A673 (cell line): ENCODE data around the gene CLDN7. TPM values are rescaled to one million over a fixed set of nuclear protein-coding genes. Genes with fewer than 3 reads are reported as not detected.

ENCODE experiments used
- BruUV-seq: library from RNA; stranded (reverse); fragments of 400-500 nt; replicated peaks from 2 replicates; lab custom pipeline; 2021; lab: Mats Ljungman, UMichigan
- CTCF ChIA-PET: fragments of 300-600 bp; sonication (Branson Sonifier 250); formaldehyde crosslinking; loops from one replicate; lab custom pipeline; 2022; ENCODE audit warnings: antibody characterized with exemption; lab: Charles Lee
- POLR2A ChIA-PET: fragments of 300-600 bp; sonication (Branson Sonifier 250); formaldehyde crosslinking; loops from one replicate; lab custom pipeline; 2022; ENCODE audit warnings: antibody characterized with exemption; ENCODE audit not compliant: low non-redundant PET; lab: Charles Lee
- DNase-seq: peaks from one replicate; pipeline ENCODE4 v3.0.0-alpha.2; 2015; ENCODE audit warnings: low spot score
- H3K27ac ChIP-seq: fragments of 200-600 bp; sonication (generic); 2 replicates; pipeline ENCODE4 v1.5.1; 2016; ENCODE audit warnings: mixed run types, low read depth, mild to moderate bottlenecking, mixed read lengths, antibody characterized with exemption, low read length; ENCODE audit not compliant: poor library complexity, severe bottlenecking
- H3K27me3 ChIP-seq: fragments of 200-600 bp; sonication (generic); replicated peaks from 2 replicates; pipeline ENCODE4 v1.6.1; 2017; ENCODE audit warnings: mixed run types, low read depth, mild to moderate bottlenecking, mixed read lengths, antibody characterized with exemption, low read length; ENCODE audit not compliant: insufficient read depth, poor library complexity
- H3K36me3 ChIP-seq: fragments of 200-600 bp; sonication (generic); 2 replicates; pipeline ENCODE4 v1.6.1; 2016; ENCODE audit warnings: mixed run types, mild to moderate bottlenecking, mixed read lengths, antibody characterized with exemption, low read length; ENCODE audit not compliant: insufficient read depth, poor library complexity, severe bottlenecking
- H3K4me1 ChIP-seq: fragments of 200-600 bp; sonication (generic); 2 replicates; pipeline ENCODE4 v1.6.1; 2017; ENCODE audit warnings: mixed run types, mild to moderate bottlenecking, mixed read lengths, antibody characterized with exemption, low read length; ENCODE audit not compliant: insufficient read depth, poor library complexity, severe bottlenecking
- H3K4me3 ChIP-seq: fragments of 200-600 bp; sonication (generic); 2 replicates; pipeline ENCODE4 v1.5.1; 2016; ENCODE audit warnings: low read depth, mixed run types, mild to moderate bottlenecking, mixed read lengths, low read length; ENCODE audit not compliant: poor library complexity, severe bottlenecking
- H3K9me3 ChIP-seq: fragments of 200-600 bp; sonication (generic); 2 replicates; pipeline ENCODE4 v1.6.1; 2016; ENCODE audit warnings: mixed run types, low read depth, mild to moderate bottlenecking, mixed read lengths, antibody characterized with exemption, low read length; ENCODE audit not compliant: poor library complexity, severe bottlenecking
- CTCF ChIP-seq: fragments of 300-800, 200-600 bp; sonication (generic); conservative IDR thresholded peaks from 2 replicates; pipeline ENCODE4 v1.5.1; 2017; ENCODE audit warnings: low read depth, mild to moderate bottlenecking, antibody characterized with exemption, low read length, moderate library complexity, mixed read lengths
- EZH2 ChIP-seq: fragments of 200-600 bp; sonication (generic); IDR thresholded peaks from 2 replicates; pipeline ENCODE4 v1.6.1; 2017; ENCODE audit warnings: borderline replicate concordance, low read depth, mild to moderate bottlenecking, mixed read lengths, antibody characterized with exemption, low read length; ENCODE audit not compliant: poor library complexity, severe bottlenecking
- intact Hi-C: fragments of 100-400 bp; cut with micrococcal nuclease; formaldehyde crosslinking; loops from one replicate; pipeline ENCODE4 v1.10.0; 2022; ENCODE audit not compliant: unreplicated experiment
- total RNA-seq: library from RNA; stranded (reverse); gene quantifications from 2 replicates; pipeline ENCODE4 v1.2.3, GENCODE V29; 2021

The CLDN7 gene
- total RNA-seq, 1 experiment from 2014 or later = not detected

GRCh38 chr17:7217113-7217987 is 44.9 kb downstream of the CLDN7 start:
- Histone ChIP-seq H3K4me1 (peaks cover 46% of the 10 kb centered on the region), H3K36me3 (peaks cover 14% of the 10 kb centered on the region), H3K27ac (peak overlapping the region; percentile 93), H3K27me3 (no peaks in the 10 kb centered on the region), H3K4me3 (peak overlapping the region; percentile 73), H3K9me3 (no peaks in the 10 kb centered on the region)
- intact Hi-C loops = no loop called here
- peak; percentile 93 for DNase-seq
- ChIA-PET POLR2A (interaction anchor here (0.5 to 0.6 kb wide), 4 partner anchors 117 to 324 kb away, joined by 3 to 15 read pairs (median 3); no protein-coding TSS in a partner anchor), CTCF (no interaction called here)
- no TSS peak for BruUV-seq
- TF ChIP-seq CTCF = no peak
- TF ChIP-seq EZH2 = no peak

GRCh38 chr17:7216242-7217112 is 45.8 kb downstream of the CLDN7 start:
- TF ChIP-seq EZH2 (no peak), CTCF (no peak)
- H3K9me3 ChIP-seq = no peaks in the 10 kb centered on the region
- peaks cover 5% of the 10 kb centered on the region for H3K36me3 ChIP-seq
- H3K4me1 ChIP-seq = peaks cover 51% of the 10 kb centered on the region
- peak overlapping the region; percentile 77 for H3K27ac ChIP-seq
- POLR2A ChIA-PET = no interaction called here
- peak; percentile 15 for DNase-seq
- intact Hi-C loops = no loop called here
- TSS peak; percentile 49 for BruUV-seq
- CTCF ChIA-PET = interaction anchor here (0.6 kb wide), 1 partner anchor 81 kb away, joined by 3 read pairs; no protein-coding TSS in a partner anchor
- H3K27me3 ChIP-seq = no peaks in the 10 kb centered on the region
- H3K4me3 ChIP-seq = peak overlapping the region; percentile 73

GRCh38 chr17:7215652-7216180 is 46.6 kb downstream of the CLDN7 start:
- ChIA-PET CTCF (interaction anchor here (0.6 kb wide), 1 partner anchor 80 kb away, joined by 3 read pairs; no protein-coding TSS in a partner anchor), POLR2A (no interaction called here)
- intact Hi-C loops = no loop called here
- peak; percentile 54 for DNase-seq
- H3K27me3 ChIP-seq = no peaks in the 10 kb centered on the region
- no peaks in the 10 kb centered on the region for H3K9me3 ChIP-seq
- BruUV-seq = no TSS peak
- no peak for TF ChIP-seq CTCF
- no peak for TF ChIP-seq EZH2
- peak overlapping the region; percentile 79 for H3K27ac ChIP-seq
- peak overlapping the region; percentile 73 for H3K4me3 ChIP-seq
- H3K36me3 ChIP-seq = no peaks in the 10 kb centered on the region
- peaks cover 51% of the 10 kb centered on the region for H3K4me1 ChIP-seq
